ENCODE data around the gene AMHR2. TPM values are rescaled to one million over a fixed set of nuclear protein-coding genes. Genes with fewer than 3 reads are reported as not detected.
"Not testable (repeated sequence)": the region's sequence is repeated elsewhere in the genome, so short reads cannot be mapped to it uniquely, and the experiment has no call there.

AMHR2 gene
- total RNA-seq, 1 donor from 2014 or later, result not detected

DNA sequence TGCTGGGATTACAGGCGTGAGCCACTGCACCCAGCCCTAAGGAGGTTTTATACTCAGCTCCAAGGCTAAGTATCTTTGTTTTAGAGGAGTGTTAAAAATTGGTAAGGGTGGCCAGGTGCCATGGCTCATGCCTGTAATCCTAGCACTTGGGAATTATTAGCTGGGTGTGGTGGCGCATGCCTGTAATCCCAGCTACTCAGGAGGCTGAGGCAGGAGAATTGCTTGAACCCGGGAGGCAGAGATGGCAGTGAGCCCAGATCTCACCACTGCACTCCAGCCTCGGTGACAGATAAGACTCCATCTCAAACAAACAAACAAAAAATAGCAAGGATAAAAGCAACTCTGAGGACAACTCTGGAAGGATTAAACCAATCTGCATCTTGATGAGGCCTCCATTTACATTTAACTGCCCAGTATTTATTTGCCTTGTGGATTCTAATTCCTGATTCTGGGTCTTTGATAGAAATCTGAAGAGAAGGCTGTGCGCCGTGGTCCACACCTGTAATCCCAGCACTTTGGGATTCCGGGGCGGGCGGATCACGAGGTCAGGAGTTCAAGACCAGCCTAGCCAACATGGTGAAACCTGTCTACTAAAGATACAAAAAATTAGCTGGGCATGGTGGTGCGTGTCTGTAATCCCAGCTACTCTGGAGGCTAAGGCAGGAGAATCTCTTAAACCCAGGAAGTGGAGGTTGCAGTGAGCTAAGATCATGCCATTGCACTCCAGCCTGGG lies 21.1 kb downstream of the AMHR2 start:
- ATAC-seq (ENCODE audit: poor library complexity); intact Hi-C loops (cut with DNase I); DNase-seq: not testable (repeated sequence)

DNA sequence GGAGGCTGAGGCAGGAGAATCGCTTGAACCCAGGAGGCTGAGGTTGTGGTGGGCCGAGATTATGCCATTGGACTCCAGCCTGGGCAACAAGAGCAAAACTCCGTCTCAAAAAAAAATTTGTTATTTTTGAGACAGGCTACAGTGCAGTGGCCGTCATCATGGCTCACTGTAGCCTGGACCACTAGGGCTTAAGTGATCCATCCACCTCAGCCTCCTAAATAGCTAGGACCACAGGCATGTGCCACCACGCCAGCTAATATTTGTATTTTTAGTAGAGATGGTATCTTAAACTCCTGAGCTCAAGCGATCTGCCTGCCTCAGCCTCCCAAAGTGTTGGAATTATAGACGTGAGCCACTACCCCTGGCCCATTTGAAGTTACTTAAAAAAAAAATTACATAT lies 27.3 kb downstream of the AMHR2 start:
- intact Hi-C loops (cut with DNase I), result no loop called here
- ATAC-seq (ENCODE audit: poor library complexity) (no peak), DNase-seq (no peak)

DNA sequence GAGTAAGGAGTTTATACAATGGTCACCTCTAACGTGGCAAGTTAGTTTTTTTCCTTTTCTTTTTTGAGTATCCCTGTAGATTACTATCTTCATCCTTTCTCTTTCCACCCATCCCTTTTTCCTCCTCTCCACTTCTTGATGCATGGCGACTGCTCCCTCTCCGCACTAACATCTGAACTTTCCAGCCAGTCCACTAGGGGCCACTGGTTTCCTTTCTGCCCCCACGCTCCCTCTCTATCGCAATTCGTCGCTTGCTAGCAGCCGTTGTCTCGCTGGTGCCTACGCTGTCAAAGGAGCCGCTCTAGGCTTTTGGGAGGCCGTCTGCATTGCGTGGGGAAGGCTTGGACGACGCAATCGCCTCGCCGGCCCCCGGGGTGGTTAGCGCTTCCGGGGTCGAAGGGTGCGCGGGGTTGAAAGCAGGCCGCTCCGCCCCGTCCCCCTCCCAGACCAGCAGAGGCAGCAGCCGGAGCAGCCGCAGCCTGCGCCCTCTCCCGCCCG lies 28.1 kb downstream of the AMHR2 start, which contains the start of gene PCBP2:
PCBP2 (plus strand) TSS at position 442 of the 498 bp plus-strand sequence. CDS start 2,699 bp downstream, outside the sequence.
- intact Hi-C loops (cut with DNase I), result no loop called here
- ATAC-seq (ENCODE audit: poor library complexity) (peak; percentile 98), DNase-seq (peak; percentile 98)

DNA sequence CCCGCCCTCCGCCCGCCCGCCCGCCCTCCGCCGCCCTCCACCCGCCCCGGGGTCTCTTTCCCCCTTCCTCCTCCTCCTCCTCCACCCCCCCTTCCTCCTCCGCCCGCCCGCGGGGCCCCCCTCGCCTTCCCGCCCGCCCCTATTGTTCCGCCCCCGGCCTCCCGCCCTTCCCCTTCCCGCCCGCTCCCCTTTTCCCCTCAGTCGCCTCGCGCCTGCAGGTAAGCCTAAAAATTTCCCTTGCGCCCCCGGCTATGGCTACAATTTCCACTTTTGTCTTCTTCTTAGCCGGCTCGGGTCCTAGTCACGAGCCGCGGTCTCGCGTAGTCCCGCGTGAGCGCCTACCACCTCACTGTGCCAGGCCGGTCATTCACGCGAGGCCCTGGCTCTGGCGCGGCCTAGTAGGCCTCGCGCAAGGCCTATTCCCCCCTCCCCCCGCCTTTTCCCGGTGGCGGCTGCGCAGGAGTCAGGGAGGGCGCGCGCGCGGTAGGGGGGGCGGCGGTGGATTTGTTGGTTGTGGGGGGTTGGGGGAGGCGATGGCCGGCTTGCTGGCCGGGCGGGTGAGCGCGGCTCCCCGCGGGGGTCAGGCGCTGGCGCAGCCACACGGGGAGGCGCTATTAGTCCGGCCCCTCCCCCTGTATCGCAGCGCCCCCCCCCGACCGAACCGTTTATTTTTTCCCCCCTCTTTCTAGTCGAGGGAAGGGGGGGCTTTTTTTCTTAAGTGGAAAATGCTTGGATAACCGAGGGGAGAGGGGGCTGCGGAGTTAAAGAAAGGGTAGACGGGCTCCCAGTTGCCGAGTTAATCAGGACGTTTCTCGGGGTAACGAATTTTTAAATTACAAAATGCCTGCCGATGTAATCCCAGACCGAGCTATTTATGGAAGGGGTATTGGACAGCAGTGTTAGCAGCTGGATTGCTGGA lies 28.8 kb downstream of the AMHR2 start:
- peak; percentile 83 for ATAC-seq (ENCODE audit: poor library complexity)
- peak; percentile 92 for DNase-seq
- intact Hi-C loops (cut with DNase I), result no loop called here

DNA sequence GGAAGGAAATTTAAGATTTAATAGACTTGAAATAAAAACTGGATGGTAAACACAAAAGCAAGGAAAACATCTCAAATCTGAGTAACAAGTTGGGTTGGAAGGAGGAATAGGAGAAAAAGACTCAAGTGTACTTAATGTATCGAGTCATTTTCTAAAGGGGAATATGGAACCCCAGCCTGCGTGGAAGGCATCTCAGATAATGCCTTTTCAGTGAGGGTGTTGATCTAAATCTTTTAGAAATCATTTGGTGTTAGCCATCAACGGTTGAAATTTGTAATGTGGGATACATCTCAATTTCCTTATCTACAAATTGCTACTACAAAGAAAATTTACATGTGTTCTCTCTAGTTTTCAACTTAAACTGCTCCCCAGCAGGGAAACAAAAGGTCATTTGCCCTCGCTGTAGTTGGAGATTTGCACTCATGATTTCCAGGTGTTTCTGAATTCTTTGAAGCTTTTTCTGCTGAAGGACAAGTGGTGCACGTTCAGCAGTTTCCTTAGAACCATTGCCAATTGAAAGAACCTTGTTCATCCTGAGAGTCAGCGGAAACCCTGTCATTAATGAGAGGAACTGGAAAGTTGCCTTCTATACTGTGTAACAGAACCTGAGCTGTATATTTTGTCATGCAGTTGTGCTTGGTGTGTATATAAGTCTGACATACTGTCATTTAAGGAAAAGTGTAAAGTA lies 30.4 kb downstream of the AMHR2 start:
- DNase-seq, result no peak
- ATAC-seq (ENCODE audit: poor library complexity), result no peak
- intact Hi-C loops (cut with DNase I), result no loop called here

DNA sequence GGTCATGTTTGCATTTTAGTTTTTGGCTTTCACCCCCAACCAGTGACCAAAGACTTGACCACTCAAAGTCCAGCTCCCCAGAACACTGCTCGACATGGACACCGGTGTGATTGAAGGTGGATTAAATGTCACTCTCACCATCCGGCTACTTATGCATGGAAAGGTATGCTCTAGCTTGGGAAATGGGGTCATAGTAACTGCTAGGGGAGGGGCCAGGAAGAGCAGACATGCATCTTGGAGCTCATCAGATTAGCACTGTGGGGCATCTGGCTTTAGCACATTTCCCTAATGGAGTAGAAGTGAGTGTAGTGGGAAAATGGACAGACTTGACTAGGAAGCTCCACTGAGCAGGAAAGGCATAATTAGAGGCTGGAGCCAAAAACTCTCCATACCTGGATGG lies 31.1 kb downstream of the AMHR2 start:
- intact Hi-C loops (cut with DNase I), result no loop called here

DNA sequence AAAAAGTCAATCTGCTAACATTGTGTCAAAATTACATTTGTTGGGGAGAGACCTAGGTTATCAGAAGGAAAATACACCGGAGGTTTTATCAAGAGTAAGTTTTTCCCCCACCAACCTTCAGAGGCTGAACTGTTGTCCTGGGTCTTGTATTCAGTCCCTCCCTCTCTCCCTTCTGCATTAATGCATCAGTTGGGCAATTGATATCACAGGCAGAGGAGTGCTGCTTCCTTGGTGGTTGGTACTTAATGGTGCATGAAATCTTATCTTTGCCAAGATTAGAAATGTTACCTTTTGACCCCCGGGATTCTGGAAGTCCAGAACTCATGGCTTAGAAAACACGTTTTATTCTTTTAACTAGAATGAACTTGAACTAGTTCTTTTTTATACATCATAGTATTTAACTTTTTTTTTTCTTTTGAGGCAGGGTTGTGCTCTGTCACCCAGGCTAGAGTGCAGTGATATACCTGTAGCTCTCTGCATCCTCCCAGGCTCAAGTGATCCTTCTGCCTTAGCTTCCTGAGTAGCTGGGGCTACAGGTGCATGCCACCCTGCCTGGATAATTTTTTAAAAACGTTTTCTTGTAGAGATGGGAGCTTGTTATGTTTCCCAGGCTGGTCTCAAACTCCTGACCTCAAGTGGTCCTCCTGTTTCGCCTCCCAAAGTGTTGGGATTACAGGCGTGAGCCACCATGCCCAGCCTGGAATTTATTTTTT lies 33.2 kb downstream of the AMHR2 start:
- intact Hi-C loops (cut with DNase I), result no loop called here

More for the DNA sequence above, 31.1 kb downstream of the AMHR2 start:
- DNase-seq (no peak), ATAC-seq (ENCODE audit: poor library complexity) (no peak)

DNA sequence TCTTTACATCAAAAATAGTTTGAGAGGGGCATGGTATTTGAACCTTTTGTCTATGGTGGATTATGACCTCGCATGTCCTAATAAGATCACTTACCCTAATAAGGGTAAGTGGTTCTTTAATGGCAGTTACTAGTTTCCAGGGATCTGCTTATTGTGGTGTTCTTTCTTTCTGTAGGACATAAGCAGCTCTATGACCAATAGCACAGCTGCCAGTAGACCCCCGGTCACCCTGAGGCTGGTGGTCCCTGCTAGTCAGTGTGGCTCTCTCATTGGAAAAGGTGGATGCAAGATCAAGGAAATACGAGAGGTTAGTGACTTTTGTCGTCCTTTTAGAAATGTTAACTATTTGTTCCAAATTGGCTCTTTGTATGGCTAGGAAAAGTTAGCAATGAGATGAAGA lies 35.4 kb downstream of the AMHR2 start:
- ATAC-seq (ENCODE audit: poor library complexity), result no peak
- intact Hi-C loops (cut with DNase I), result no loop called here

More for the DNA sequence above, 33.2 kb downstream of the AMHR2 start:
- ATAC-seq (ENCODE audit: poor library complexity) (no peak), DNase-seq (no peak)

DNA sequence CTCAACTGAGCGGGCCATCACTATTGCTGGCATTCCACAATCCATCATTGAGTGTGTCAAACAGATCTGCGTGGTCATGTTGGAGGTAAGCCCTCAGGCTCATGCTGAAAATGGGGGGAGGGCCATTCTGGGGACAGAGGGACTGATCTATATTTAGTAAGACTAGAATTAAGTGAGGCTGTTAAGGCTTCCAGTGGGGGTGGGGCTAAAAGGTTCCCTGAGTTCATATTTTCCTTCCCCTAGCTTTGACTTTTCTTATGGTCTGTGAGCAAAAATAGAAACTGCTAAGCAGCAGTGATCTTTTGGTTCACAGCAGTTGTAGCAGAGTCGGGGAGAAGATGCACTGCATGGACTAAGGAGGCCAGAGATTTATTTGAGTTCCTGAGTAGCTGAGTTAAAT lies 37.4 kb downstream of the AMHR2 start:
- ATAC-seq (ENCODE audit: poor library complexity), result peak; percentile 87
- intact Hi-C loops (cut with DNase I), result loop anchor here (5.0 kb wide), 1 partner anchor 36 kb away; the partner anchor contains the start of gene MAP3K12
- DNase-seq, result no peak

More for the DNA sequence above, 35.4 kb downstream of the AMHR2 start:
- DNase-seq, result no peak

DNA sequence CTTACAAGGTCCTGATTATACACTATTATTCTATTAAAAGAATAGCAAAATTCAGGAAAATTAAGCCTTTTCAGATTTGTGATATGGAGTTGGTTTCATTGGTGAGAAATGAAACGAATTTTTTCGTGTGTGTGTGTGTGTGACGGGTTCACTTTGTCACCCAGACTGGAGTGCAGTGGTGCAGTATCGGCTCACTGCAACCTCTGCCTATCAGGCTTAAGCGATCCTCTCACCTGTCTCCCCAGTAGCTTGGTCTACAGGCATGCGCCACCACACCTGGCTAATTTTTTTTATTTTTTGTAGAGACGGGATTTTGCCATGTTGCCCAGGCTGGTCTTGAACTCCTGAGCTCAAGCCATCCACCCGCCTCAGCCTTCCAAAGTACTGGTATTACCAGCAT lies 37.9 kb downstream of the AMHR2 start:
- DNase-seq (no peak), ATAC-seq (ENCODE audit: poor library complexity) (no peak)
- intact Hi-C loops (cut with DNase I), result loop anchor here (5.0 kb wide), 1 partner anchor 36 kb away; the partner anchor contains the start of gene MAP3K12

DNA sequence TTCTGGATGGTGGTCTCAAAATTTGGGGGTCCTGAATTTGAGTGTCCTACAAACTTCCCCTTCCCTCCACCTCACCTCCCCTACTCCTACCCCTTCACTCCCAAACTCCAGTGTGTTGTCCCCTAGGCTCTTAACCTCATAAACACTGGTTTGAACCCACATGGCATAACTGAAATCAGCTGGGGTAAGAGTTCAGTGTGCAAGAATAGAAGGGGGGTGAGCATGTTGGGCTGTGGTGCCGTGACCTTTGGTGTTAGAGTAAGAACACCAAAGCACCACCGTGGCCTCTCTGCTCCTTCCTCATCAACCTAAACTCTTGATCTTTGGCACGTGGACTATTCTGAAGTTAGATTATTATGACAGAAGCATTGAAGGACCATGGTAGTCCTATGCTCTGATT lies 39.3 kb downstream of the AMHR2 start:
- intact Hi-C loops (cut with DNase I), result loop anchor here (5.0 kb wide), 1 partner anchor 34 kb away; the partner anchor contains the start of gene MAP3K12
- no peak for ATAC-seq (ENCODE audit: poor library complexity)
- DNase-seq, result no peak

DNA sequence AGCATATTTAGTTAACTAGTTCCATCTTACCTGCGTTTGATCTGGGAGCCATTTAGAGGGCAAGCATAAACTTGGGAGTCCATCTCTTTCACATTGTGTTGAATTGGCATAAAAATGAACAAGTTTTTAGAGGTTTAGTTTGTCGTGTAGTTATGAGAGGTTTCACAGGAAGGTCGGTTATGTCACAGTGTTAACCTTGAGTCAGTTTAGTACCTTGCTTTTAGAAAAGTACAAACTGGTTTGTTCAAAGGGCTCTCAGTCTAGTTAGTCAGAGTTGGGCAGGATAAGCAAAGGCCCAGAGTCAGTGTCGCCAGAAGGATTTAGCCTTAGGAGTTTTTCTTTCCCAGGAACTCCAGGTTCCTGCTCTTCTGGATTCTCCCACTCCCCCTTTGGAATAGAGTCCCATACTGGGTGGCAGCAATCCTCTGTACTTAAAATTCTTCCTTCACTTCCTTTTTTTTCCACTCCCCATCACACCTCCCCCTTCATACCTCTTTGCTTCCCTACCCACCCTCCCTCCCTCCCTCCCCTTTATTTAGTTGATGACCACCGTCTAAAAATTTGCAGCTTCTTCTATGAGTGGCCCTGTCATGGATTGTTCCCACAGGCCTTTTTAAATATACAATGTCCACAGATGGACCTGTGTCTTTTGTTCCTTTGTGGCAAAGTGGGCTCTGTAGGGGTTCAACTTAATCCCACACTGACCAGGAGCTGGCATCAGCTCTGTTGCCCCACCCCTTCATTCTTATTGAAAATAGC lies 40.3 kb downstream of the AMHR2 start:
- DNase-seq, result no peak
- ATAC-seq (ENCODE audit: poor library complexity), result no peak
- intact Hi-C loops (cut with DNase I), result loop anchor here (5.0 kb wide), 1 partner anchor 33 kb away; the partner anchor contains the start of gene MAP3K12

DNA sequence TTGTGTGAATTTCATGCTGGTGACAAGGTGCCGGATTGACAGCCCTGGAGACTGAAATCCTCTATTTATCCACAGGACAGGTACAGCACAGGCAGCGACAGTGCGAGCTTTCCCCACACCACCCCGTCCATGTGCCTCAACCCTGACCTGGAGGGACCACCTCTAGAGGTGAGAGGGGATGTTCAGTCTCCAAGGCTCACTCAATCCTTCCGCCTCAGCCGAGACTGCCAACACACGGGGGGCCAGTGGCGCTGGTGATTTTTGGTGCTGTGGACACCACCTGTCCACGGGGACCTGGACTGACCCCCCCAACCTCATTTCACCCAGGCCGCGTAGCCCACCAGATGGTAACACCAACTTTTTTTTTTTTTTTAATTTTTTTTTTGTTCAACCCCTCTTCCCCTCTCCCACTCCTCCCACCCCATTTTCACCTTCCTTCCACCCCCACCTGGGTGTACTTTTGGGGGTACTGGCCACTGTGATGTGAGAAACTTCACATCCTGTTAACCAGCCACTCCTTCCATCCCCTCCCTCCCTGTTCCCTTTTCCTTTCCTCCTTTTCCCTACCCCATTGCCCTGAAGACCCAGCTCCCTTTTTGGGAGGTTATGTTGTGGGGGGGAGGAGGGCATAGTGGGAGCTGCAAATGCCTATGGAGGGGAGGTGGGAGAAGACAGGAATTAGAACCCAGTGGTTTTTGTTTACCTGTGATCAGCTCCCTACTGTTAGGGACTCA lies 41.2 kb downstream of the AMHR2 start:
- ATAC-seq (ENCODE audit: poor library complexity), result no peak
- DNase-seq, result no peak
- intact Hi-C loops (cut with DNase I), result loop anchor here (5.0 kb wide), 1 partner anchor 32 kb away; the partner anchor contains the start of gene MAP3K12

DNA sequence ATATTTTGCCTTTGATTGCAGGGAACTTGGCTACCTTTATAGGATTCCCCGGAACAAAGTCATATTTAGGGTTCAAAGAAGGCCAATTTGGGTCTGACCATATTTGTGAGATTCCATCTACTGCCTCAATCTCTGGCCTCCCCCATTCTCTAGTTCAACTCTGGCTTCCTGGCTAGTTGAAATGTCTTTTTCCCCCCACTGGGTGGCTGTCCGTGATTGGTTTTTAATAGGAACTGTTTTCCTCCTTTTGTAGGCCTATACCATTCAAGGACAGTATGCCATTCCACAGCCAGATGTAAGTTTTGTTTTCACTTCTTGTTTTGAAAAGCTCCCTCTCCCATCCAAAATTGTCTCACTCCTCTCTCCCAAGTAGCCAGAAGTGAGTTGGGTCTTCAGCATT lies 42.0 kb downstream of the AMHR2 start:
- no peak for DNase-seq
- intact Hi-C loops (cut with DNase I), result no loop called here
- ATAC-seq (ENCODE audit: poor library complexity), result no peak

DNA sequence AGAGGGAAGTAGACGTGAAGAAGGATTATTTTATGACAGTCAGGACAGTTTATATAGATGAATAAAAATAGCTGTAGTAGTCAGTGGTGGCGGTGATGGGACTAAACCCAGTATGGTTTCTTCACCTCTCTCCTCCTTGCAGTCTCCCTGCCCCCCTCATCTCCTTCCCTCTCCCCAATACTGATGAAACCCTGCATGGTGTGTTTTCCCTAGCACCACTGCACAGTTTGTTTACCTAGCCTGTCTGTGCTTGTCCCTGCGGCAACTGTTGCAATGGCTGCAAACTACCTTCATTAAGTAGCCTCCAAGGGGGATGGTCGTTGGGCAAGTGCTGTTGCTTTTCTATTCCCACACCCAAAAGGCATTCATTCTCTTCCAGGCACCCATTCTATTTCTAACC lies 43.0 kb downstream of the AMHR2 start:
- no peak for DNase-seq
- intact Hi-C loops (cut with DNase I), result no loop called here
- no peak for ATAC-seq (ENCODE audit: poor library complexity)

DNA sequence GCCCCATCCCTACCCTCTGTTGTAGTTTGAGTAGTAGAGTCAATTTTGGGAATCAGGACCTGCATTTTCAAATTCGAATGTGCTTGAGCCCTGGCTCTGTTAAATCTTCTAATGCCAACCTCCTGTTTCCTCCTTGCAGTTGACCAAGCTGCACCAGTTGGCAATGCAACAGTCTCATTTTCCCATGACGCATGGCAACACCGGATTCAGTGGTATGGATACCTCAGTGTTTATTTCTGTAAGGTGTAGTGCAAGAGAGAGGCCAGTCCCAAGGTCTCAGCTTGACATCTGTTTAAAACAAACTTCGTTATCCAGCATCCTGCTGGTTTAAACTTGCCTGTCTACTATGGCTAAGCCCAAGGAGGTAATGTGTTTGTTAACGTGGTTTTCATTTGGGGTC lies 43.4 kb downstream of the AMHR2 start:
- intact Hi-C loops (cut with DNase I), result no loop called here
- ATAC-seq (ENCODE audit: poor library complexity) (no peak), DNase-seq (no peak)

DNA sequence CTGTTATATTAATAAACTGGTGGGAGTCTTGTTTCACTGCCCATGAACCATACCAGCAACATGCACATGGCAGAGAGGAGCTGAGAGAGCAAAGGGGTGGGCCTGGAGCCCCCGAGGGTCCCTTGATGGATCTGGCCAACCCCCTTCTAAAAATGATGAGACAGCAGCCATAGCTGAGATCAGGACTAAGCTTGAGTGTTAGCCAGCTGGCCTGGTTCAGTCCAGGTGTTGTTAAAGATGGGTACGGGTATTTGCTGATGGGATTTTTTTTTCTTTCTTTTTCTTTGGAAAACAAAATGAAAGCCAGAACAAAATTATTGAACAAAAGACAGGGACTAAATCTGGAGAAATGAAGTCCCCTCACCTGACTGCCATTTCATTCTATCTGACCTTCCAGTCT lies 44.2 kb downstream of the AMHR2 start:
- DNase-seq (no peak), ATAC-seq (ENCODE audit: poor library complexity) (no peak)
- intact Hi-C loops (cut with DNase I), result no loop called here
